Sciatic nerve (tissue), 2 donors: ENCODE results near the gene RPL37A. TPM values are rescaled to one million over a fixed set of nuclear protein-coding genes. Genes with fewer than 3 reads are reported as not detected.
A peak's percentile ranks its signal among the peaks of the same experiment; 100 is the strongest.

Experiments used
- ATAC-seq: fragments of 200-7000 bp; cut with Tn5 transposase; one replicate; pipeline ENCODE4 v1.9.1; 2020; ENCODE audit warnings: mild to moderate bottlenecking, moderate library complexity
- DNase-seq: peaks from one replicate; pipeline ENCODE4 v3.0.0-alpha.2; 2020; ENCODE audit warnings: low spot score
- intact Hi-C: fragments of 100-400 bp; cut with DNase I; formaldehyde crosslinking; loops from one replicate; pipeline ENCODE4 v1.14.2; 2022
- total RNA-seq: library from RNA; stranded (reverse); fragmentation: NEBNext Ultra II Directional; extraction: Animal tissue kit (Norgen Biotek cat#: 25700); gene quantifications from one replicate; pipeline ENCODE4 v1.2.1, GENCODE V29; 2021
- donor health status: DM: no; HTN: no; CAD: no.
- donor health status: DM: no; HTN: no; CAD: no.

Gene RPL37A
- total RNA-seq, 1 donor from 2014 or later: 1,810 TPM

DNA sequence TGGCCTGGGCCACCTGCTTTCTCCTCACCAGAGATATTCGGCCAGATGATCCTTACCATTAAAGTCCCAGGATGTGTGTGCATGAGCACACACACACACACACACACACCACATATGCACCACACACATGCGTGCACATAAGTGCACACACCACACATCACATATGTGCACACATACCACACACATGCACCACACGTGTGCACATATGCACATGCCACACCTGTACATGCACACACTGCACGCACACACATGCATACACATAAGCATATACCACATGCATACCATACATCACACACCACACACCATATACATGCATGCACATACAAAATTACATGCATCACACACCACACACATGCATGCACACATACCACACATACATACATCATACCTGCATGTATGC is 38.7 kb downstream of the RPL37A start:
- intact Hi-C loops: no loop called here
- DNase-seq (no peak), ATAC-seq (no peak)

GRCh38 chr2:216538538-216538937 is 39.9 kb downstream of the RPL37A start:
- DNase-seq (no peak), ATAC-seq (no peak)
- intact Hi-C loops: no loop called here

GRCh38 chr2:216539120-216539519 is 40.5 kb downstream of the RPL37A start:
- no peak for DNase-seq
- no peak for ATAC-seq
- intact Hi-C loops: no loop called here

GRCh38 chr2:216539791-216540241 is 41.2 kb downstream of the RPL37A start:
- DNase-seq (no peak), ATAC-seq (no peak)
- intact Hi-C loops: no loop called here

GRCh38 chr2:216540920-216541319 is 42.3 kb downstream of the RPL37A start:
- intact Hi-C loops: no loop called here
- DNase-seq: no peak

DNA sequence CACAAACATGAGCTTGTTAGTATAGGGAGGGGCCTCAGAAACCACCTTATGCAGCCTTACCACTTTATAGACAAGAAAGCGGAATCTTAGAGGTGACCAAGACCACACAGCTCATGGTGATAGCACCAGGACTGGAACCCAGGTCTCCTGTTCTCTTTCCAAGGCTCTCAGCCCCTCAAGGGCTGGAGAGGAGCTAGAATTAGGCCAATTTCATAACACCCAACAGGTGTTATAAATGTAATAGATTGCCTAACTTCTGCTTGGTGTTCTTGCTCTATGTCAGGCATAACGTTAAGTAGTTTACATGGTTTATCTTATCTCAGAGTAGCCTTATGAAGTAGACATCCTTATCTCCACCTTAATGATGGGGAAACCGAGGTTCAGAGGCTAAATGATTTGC is 42.9 kb downstream of the RPL37A start:
- intact Hi-C loops: no loop called here
- DNase-seq: no peak
- no peak for ATAC-seq

More at GRCh38 chr2:216540920-216541319, 42.3 kb downstream of the RPL37A start:
- no peak for ATAC-seq

DNA sequence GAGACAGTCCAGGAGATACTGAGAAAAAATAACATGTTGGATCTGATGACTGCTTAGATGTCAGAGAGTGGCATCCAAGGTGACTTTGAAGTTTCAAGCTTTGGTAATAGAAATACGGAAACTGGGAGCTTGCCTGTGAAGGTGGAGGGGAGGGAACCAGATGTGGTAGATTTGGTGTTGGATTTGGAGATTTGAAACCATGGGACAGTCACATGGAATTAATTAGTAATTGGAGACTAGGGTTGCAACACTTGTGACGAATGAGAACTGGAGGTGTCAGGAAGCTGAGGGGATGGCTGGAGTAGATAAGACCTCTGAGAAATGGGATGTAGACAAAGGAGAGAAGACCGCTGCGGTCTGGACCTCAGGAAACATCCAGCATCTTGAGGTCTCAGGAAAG is 46.7 kb downstream of the RPL37A start:
- ATAC-seq: peak; percentile 38
- intact Hi-C loops: no loop called here
- no peak for DNase-seq

- ATAC-seq: no peak
- intact Hi-C loops: no loop called here
- no peak for DNase-seq
Observed at GRCh38 chr2:216546241-216546640, 47.6 kb downstream of the RPL37A start.

DNA sequence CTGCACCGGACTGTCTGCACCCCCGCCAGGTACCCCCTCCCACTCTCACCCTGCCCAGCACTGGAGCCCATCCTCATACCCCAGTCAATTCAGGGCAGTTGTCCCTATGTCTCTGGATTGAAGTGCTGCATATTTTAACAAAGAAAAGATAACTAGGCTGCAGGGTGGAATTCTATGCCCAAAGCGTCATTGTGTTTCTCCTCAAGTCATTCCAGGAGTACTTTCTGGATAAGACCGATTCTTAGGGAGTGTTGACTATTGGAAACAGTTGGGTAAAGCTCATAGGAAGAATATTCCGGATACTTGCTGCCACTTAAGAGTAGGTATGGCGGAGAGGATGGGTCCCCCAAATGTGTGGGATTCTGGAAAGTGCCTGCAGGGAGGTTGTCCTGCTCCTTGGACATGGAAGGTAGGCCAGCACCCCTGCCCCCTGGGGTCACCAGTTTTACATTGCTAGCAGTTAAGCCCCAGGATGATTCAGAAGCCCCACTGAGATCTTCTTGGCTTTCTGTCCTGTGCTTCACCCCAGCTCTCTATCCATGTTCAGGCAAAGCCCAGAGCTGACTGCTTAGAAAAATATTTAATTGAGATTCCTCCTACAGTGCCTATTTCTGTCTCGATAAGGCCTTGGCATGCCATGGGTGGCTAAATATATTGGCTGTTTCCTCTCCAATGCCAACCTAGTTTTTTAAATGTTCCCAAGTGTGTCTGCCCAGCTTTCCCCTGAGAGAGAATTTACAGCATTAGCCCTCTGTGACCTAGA is 48.2 kb downstream of the RPL37A start:
- no peak for DNase-seq
- no peak for ATAC-seq
- intact Hi-C loops: no loop called here

GRCh38 chr2:216548901-216549331 is 50.3 kb downstream of the RPL37A start:
- ATAC-seq (peak; percentile 69), DNase-seq (no peak)

DNA sequence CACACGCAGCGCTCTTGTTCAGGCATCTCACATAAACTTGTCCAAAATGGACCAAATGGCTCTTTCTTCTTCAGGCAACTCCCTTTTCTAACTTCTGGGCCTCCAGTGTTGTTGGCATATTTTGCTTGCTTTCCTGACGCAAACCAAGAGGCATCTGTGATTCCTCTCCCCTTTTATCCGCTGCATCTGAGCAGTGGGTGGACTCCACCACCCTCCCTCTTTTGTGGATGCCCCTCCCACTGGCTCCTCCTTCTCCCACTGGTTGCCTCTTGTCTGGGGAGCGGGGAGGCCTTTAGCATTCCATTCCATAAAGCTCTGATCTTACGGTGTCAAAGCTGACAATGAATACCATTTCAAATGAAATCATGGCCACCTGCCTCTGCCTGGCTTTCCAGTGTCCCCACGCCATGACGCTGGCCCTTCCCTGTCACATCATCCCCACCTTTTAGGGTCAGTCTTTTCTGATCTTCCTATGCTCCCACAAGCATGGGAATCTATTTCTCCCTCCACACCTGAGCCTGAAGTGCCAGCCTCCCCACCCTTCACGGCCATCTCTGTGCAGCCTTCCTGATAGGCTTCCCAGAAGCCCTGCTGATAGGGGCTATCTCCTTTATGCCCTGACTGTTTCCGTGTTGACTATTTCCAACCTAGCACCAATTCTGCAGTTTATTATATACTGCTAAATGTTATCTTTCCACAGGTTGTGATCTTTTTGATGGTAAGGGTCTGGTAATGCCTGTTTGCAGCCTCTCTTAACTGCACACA is 51.5 kb downstream of the RPL37A start:
- intact Hi-C loops: no loop called here
- DNase-seq (no peak), ATAC-seq (no peak)

More at GRCh38 chr2:216548901-216549331, 50.3 kb downstream of the RPL37A start:
- intact Hi-C loops: no loop called here

DNA sequence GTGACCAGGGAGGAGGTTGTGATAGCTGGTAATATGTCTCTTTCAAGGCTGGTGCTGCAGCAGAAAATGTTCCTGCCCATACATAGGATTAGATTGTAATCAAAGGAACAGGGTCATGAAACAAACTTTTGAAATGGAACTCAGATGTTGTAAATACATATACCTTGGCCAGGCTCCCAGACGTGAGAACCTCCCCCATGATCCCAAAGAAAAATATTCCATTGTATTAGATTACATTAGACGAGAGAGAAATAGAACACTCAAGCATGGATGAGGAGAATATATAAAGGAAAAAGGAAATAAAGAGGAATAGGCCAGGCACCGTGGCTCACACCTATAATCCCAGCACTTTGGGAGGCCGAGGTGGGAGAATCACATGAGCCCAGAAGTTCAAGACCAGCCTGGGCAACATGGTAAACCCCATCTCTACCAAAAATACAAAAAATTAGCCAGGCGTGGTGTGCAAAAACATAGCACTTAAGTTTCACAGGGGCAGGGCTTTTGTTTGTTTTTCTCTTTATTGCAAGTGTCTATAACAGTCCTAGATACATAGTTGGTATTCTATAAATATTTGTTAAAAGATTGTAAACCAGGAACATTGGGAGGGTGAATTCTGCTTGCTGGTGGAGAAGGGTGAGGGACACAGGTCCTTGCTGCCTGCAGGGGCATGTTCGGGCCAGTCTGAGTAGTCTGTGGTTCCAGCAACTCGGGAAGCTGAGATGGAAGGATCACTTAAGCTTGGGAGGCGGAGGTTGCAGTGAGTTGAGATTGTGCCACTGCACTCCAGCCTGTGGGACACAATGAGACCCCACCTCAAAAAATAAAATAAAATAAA is 52.8 kb downstream of the RPL37A start:
- intact Hi-C loops: no loop called here
- DNase-seq (no peak), ATAC-seq (no peak)

DNA sequence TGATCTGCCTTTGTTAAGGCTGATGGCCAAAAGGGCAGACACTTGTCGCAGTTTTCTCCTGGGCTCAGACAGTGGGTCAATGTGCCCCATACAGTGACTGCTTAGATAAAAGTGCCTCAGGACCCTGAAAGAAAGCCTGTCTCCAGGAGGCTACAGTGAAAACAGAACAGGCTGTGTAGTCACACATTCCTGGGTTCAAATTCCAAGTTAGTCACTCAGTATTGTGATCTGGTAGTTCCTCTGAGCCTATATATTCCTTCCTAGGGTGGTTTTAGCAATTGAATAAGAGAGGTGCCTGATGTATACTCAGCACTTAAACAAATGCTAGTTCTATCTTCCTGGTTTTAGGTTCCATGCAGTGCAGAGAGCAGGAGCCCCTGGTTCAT is 54.4 kb downstream of the RPL37A start:
- DNase-seq: no peak
- intact Hi-C loops: no loop called here
- no peak for ATAC-seq

Other genes starting within 250 kb of the RPL37A start
- gene MARCHF4, start 126.4 kb upstream of the RPL37A start, total RNA-seq: not detected
- gene SMARCAL1, start 86.4 kb upstream of the RPL37A start, total RNA-seq: 30.2 TPM
- gene IGFBP2, start 134.6 kb downstream of the RPL37A start, total RNA-seq: 40.2 TPM
- gene IGFBP5, start 196.7 kb downstream of the RPL37A start, total RNA-seq: 316 TPM